Stimulated activated naive B cell treated with anti-CD40 and anti-IgM and Interleukin-4, amounts not matched to agents 10 μg/mL and 1 μg/mL and 100 μg/mL, for 72 hours (primary cell): ENCODE measurements around the gene MUC2.
A peak's percentile ranks its signal among the peaks of the same experiment; 100 is the strongest.

Experiments used
- ATAC-seq, 2 donors: fragments of 150-1000 bp; cut with Tn5 transposase; replicated peaks; 2 replicates each; pipeline ENCODE4 v1.10.0; 2021; ENCODE audit warnings: moderate library complexity in 1 of 2
- DNase-seq: peaks from one replicate; pipeline ENCODE4 v3.0.0; 2021
- H3K27ac Mint-ChIP-seq: one replicate; pipeline ENCODE4 v1.8.0; 2022; ENCODE audit warnings: mild to moderate bottlenecking, mixed read lengths
- H3K27me3 Mint-ChIP-seq, 2 donors: one replicate each; pipeline ENCODE4 v1.8.0; 2022; ENCODE audit warnings: mixed read lengths in 2 of 2
- H3K36me3 Mint-ChIP-seq, 2 donors: one replicate each; pipeline ENCODE4 v1.8.0; 2022; ENCODE audit warnings: mixed read lengths in 2 of 2, mild to moderate bottlenecking in 1 of 2
- H3K4me1 Mint-ChIP-seq, 2 donors: one replicate each; pipeline ENCODE4 v1.8.0; 2022; ENCODE audit warnings: mixed read lengths in 2 of 2, mild to moderate bottlenecking in 1 of 2
- H3K4me3 Mint-ChIP-seq, 2 donors: one replicate each; pipeline ENCODE4 v1.8.0; 2022; ENCODE audit warnings: mild to moderate bottlenecking in 2 of 2, mixed read lengths in 2 of 2, moderate library complexity in 1 of 2
- H3K9me3 Mint-ChIP-seq, 2 donors: one replicate each; pipeline ENCODE4 v1.8.0; 2022; ENCODE audit warnings: mixed read lengths in 2 of 2, mild to moderate bottlenecking in 1 of 2

MUC2 gene

GRCh38 chr11:1074244-1075221, at the start of gene MUC2:
TSS of gene MUC2 (plus strand) at chr11:1074874.
- H3K4me3 Mint-ChIP-seq = no peak within 1 kb of the TSS
- no peak for ATAC-seq
- no peaks in the 10 kb centered on the region for H3K36me3 Mint-ChIP-seq
- peaks cover 0 to 5% of the 10 kb centered on the region in 2 donors for H3K9me3 Mint-ChIP-seq
- H3K27ac Mint-ChIP-seq = no peak within 1 kb of the TSS
- no peaks in the 10 kb centered on the region for H3K4me1 Mint-ChIP-seq
- peaks cover 18 to 31% of the 10 kb centered on the region in 2 donors for H3K27me3 Mint-ChIP-seq
- no peak for DNase-seq

- ATAC-seq (no peak), DNase-seq (no peak)
- no peaks in the 10 kb centered on the region for H3K27me3 Mint-ChIP-seq
- no peak overlapping the region for H3K27ac Mint-ChIP-seq
- peaks cover 0 to 4% of the 10 kb centered on the region in 2 donors for H3K4me1 Mint-ChIP-seq
- H3K36me3 Mint-ChIP-seq = peaks cover 3 to 7% of the 10 kb centered on the region in 2 donors
- no peaks in the 10 kb centered on the region for H3K9me3 Mint-ChIP-seq
- H3K4me3 Mint-ChIP-seq = no peak overlapping the region
Observed at GRCh38 chr11:1025410-1026162, 49.1 kb upstream of the MUC2 start.

- Mint-ChIP-seq H3K4me1 (peaks cover 0 to 4% of the 10 kb centered on the region in 2 donors), H3K9me3 (no peaks in the 10 kb centered on the region), H3K4me3 (no peak overlapping the region), H3K36me3 (peaks cover 3 to 7% of the 10 kb centered on the region in 2 donors), H3K27ac (no peak overlapping the region), H3K27me3 (no peaks in the 10 kb centered on the region)
- DNase-seq = no peak
- no peak for ATAC-seq
Observed at GRCh38 chr11:1026163-1026450, 48.6 kb upstream of the MUC2 start.

DNA sequence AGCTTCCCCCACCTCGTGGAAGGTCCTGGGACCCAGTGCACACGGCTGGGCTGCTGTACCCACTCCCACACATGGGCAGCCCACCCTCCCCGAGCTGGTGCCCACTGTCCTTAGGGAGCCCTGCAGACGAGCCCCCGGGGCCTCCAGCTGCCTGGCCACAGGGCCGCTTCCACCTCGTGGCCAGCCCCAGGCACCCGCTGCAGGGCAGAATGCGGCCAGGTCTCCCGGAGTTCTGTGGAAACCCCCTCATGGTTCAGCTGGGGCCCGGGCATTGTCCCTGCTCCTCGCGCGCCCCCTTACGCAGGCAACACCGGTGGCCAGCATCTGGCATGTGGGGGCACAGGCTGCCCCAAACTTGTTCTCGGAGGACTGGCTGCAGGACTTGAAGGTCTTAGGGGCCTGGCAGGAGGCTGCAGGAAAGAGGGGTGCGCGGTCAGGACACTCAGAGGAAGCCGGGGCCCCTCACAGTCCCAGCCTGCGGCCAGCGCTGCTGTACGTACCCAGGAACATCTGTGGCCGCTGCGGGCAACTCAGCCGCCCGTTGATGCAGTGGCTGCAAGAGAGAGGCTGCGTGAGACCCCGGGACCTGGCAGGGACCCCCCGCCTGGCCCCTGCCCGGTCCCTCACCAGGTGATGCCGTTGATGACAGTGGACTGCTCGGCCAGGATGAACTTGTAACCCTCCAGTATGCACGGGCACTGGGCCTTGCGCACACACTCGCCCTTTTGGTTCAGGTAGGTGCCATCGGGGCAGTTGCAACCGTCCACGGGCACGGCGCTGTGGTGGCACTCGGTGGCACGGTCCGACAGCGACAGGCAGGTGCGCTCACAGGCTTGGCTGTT, 47.8 kb upstream of the MUC2 start:
- Mint-ChIP-seq H3K36me3 (peaks cover 3 to 7% of the 10 kb centered on the region in 2 donors), H3K9me3 (no peaks in the 10 kb centered on the region), H3K4me3 (no peak overlapping the region), H3K27ac (peak overlapping the region; percentile 59), H3K27me3 (no peaks in the 10 kb centered on the region), H3K4me1 (peaks cover 0 to 4% of the 10 kb centered on the region in 2 donors)
- ATAC-seq = no peak
- DNase-seq = no peak

DNA sequence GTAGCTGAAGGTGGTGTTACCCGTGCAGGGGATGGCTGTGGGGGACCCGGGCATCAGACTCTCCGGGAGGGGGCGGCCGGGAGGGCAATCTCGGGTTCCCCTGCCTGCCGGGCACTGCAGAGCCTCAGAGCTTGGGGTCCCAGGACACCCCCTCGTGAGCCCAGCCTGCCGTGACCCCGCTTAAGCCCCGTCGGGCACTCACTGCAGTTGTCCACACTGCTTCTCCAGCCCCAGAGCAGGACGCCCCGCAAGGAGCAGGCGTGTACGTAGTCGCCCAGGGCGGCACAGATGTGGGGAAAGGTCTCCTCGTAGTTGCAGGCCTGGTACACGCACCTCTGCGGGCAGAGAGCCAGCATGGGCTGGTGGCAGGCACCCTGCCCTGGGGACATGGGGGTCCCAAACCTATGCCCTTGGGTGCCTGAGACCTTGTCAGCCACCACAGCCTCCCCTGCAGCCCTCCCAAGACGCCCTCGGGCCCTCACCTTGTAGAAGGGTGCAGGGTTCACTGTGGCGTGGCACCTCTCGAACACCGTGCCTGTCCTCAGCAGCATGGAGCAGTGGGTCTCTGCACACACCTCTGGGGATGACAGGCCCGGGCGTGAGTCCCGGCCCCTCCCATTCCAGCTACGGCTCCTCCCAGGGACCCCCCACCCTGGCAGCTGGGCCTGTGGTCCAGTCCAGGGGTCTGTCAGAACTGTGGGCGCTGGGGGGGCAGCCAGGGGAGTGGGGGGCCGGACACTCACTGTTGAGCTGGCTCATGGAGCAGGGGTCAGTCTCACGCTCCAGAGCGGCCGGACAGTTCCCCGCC, 47.0 kb upstream of the MUC2 start:
- DNase-seq (no peak), ATAC-seq (peak in 1 of 2 donors; percentile 18)
- peaks cover 6% of the 10 kb centered on the region in 2 donors for H3K9me3 Mint-ChIP-seq
- H3K4me1 Mint-ChIP-seq = peaks cover 0 to 4% of the 10 kb centered on the region in 2 donors
- no peaks in the 10 kb centered on the region for H3K27me3 Mint-ChIP-seq
- H3K36me3 Mint-ChIP-seq = peaks cover 4 to 5% of the 10 kb centered on the region in 2 donors
- no peak overlapping the region for H3K4me3 Mint-ChIP-seq
- H3K27ac Mint-ChIP-seq = no peak overlapping the region

GRCh38 chr11:1028291-1028540, 46.5 kb upstream of the MUC2 start:
- Mint-ChIP-seq H3K4me3 (no peak overlapping the region), H3K27ac (no peak overlapping the region), H3K4me1 (peaks cover 0 to 2% of the 10 kb centered on the region in 2 donors), H3K9me3 (peaks cover 6% of the 10 kb centered on the region in 2 donors), H3K27me3 (no peaks in the 10 kb centered on the region), H3K36me3 (peaks cover 0 to 4% of the 10 kb centered on the region in 2 donors)
- DNase-seq (no peak), ATAC-seq (no peak)

DNA sequence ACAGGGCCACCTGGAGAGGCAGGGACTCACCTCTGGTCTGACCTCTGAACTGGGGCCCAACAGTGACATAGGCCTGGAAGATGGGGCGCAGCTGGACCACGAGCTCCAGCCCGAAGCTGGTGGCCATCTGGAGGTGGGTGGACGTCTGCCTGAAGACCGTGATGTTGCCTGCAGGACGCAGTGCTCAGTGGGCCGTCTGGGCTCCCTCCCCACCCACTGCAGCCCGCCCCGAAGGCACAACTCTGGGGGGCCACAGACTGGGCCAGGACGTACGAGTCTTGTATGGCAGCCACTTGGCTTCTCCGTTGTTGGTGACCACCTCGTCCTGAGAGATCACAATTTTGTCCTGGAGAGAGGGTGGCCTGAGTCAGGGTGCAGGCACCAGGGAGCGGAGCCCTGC, 46.1 kb upstream of the MUC2 start:
- Mint-ChIP-seq H3K36me3 (peaks cover 0 to 4% of the 10 kb centered on the region in 2 donors), H3K9me3 (peaks cover 6% of the 10 kb centered on the region in 2 donors), H3K4me3 (no peak overlapping the region), H3K27ac (no peak overlapping the region), H3K27me3 (no peaks in the 10 kb centered on the region), H3K4me1 (peaks cover 0 to 2% of the 10 kb centered on the region in 2 donors)
- DNase-seq (no peak), ATAC-seq (no peak)

GRCh38 chr11:1029051-1029450, 45.6 kb upstream of the MUC2 start:
- no peak overlapping the region for H3K4me3 Mint-ChIP-seq
- peaks cover 6% of the 10 kb centered on the region in 2 donors for H3K9me3 Mint-ChIP-seq
- H3K27ac Mint-ChIP-seq = no peak overlapping the region
- H3K27me3 Mint-ChIP-seq = no peaks in the 10 kb centered on the region
- DNase-seq = no peak
- H3K36me3 Mint-ChIP-seq = peaks cover 0 to 4% of the 10 kb centered on the region in 2 donors
- peaks cover 0 to 2% of the 10 kb centered on the region in 2 donors for H3K4me1 Mint-ChIP-seq
- no peak for ATAC-seq

GRCh38 chr11:1029654-1030053, 45.0 kb upstream of the MUC2 start:
- H3K4me3 Mint-ChIP-seq = no peak overlapping the region
- no peak for ATAC-seq
- H3K9me3 Mint-ChIP-seq = peaks cover 6% of the 10 kb centered on the region in 2 donors
- peaks cover 0 to 2% of the 10 kb centered on the region in 2 donors for H3K4me1 Mint-ChIP-seq
- no peak overlapping the region for H3K27ac Mint-ChIP-seq
- peaks cover 0 to 4% of the 10 kb centered on the region in 2 donors for H3K36me3 Mint-ChIP-seq
- no peaks in the 10 kb centered on the region for H3K27me3 Mint-ChIP-seq
- DNase-seq = no peak

GRCh38 chr11:1030086-1030485, 44.6 kb upstream of the MUC2 start:
- ATAC-seq = no peak
- H3K27me3 Mint-ChIP-seq = no peaks in the 10 kb centered on the region
- H3K36me3 Mint-ChIP-seq = peaks cover 0 to 2% of the 10 kb centered on the region in 2 donors
- H3K9me3 Mint-ChIP-seq = peaks cover 6% of the 10 kb centered on the region in 2 donors
- no peak for DNase-seq
- H3K4me3 Mint-ChIP-seq = no peak overlapping the region
- H3K27ac Mint-ChIP-seq = no peak overlapping the region
- H3K4me1 Mint-ChIP-seq = peaks cover 0 to 2% of the 10 kb centered on the region in 2 donors

GRCh38 chr11:1030556-1030955, 44.1 kb upstream of the MUC2 start:
- H3K4me3 Mint-ChIP-seq = no peak overlapping the region
- peaks cover 6% of the 10 kb centered on the region in 2 donors for H3K9me3 Mint-ChIP-seq
- H3K4me1 Mint-ChIP-seq = peaks cover 0 to 2% of the 10 kb centered on the region in 2 donors
- no peak overlapping the region for H3K27ac Mint-ChIP-seq
- no peaks in the 10 kb centered on the region for H3K27me3 Mint-ChIP-seq
- ATAC-seq (no peak), DNase-seq (no peak)
- H3K36me3 Mint-ChIP-seq = peaks cover 0 to 1% of the 10 kb centered on the region in 2 donors

DNA sequence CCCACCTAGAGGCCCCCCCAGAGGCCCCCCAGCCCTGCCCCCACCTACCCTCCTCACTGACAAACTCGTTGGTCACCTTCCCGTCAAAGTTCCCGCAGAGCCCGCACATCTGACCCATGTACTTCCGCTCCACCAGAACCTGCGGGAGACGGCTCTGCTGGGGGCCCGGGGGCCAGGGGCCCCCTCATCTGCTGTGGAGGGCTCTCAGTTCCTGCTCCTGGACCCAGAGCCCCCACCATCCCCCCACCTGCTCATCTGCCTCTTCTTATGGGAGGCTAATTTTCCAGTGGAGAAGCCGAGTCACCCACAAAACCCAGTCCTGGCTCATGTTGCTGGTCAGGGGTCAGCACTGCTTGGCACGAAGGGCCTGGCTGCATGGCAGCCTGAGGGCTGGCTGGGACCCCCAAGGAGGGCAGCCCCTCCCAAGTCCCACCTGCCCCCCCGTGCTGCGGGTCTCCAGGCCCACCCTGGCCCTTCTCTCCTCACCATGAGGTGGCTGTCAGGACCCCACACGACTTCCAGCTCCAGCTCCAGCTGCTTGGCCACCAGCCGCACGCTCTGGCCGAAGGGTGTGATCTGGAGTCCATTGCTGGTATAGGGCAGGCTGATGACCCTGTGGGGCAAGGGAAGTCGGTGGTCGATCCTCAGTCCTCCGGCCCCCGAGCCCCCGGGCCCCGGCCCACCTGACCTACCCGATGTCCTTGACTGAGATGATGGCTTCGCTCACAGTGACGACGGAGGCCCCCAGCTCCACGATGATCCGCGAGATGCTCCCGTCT, 43.4 kb upstream of the MUC2 start:
- H3K27me3 Mint-ChIP-seq = no peaks in the 10 kb centered on the region
- H3K4me1 Mint-ChIP-seq = peaks cover 0 to 2% of the 10 kb centered on the region in 2 donors
- no peak overlapping the region for H3K4me3 Mint-ChIP-seq
- peaks cover 0 to 1% of the 10 kb centered on the region in 2 donors for H3K36me3 Mint-ChIP-seq
- H3K9me3 Mint-ChIP-seq = peaks cover 6% of the 10 kb centered on the region in 2 donors
- no peak overlapping the region for H3K27ac Mint-ChIP-seq
- no peak for ATAC-seq
- no peak for DNase-seq

GRCh38 chr11:1032310-1032891, 42.3 kb upstream of the MUC2 start:
- H3K4me3 Mint-ChIP-seq = no peak overlapping the region
- H3K27ac Mint-ChIP-seq = no peak overlapping the region
- no peak for DNase-seq
- H3K4me1 Mint-ChIP-seq = peaks cover 0 to 2% of the 10 kb centered on the region in 2 donors
- H3K36me3 Mint-ChIP-seq = peaks cover 0 to 1% of the 10 kb centered on the region in 2 donors
- H3K9me3 Mint-ChIP-seq = peaks cover 6% of the 10 kb centered on the region in 2 donors
- H3K27me3 Mint-ChIP-seq = no peaks in the 10 kb centered on the region
- ATAC-seq = no peak
